ENCODE results near the gene C11orf24. TPM values are rescaled to one million over a fixed set of nuclear protein-coding genes. Genes with fewer than 3 reads are reported as not detected.
"Not testable (repeated sequence)": the region's sequence is repeated elsewhere in the genome, so short reads cannot be mapped to it uniquely, and the experiment has no call there.

The C11orf24 gene
- total RNA-seq, 2 experiments from 2014 or later, result 24.0 to 27.4 TPM

GRCh38 chr11:68296344-68297051 is 24.7 kb upstream of the C11orf24 start:
- CTCF ChIA-PET, result interaction anchor here (1.1 to 6.1 kb wide), 14 partner anchors 10 to 341 kb away, joined by 3 to 117 read pairs (median 4); partner anchors contain the start of gene C11orf24
- DNase-seq, result no peak
- POLR2A ChIA-PET, result interaction anchor here (1.7 to 4.4 kb wide), 2 partner anchors 25 to 37 kb away, joined by 5 to 42 read pairs; partner anchors contain the start of gene C11orf24
- H3K4me1 Mint-ChIP-seq, result peaks cover 3% of the 10 kb centered on the region
- no peak overlapping the region for H3K4me3 Mint-ChIP-seq
- peaks cover 6% of the 10 kb centered on the region for H3K27me3 Mint-ChIP-seq
- no peaks in the 10 kb centered on the region for H3K9me3 Mint-ChIP-seq
- H3K27ac Mint-ChIP-seq, result no peak overlapping the region
- no peaks in the 10 kb centered on the region for H3K36me3 Mint-ChIP-seq (ENCODE audit: low read depth)

- Mint-ChIP-seq H3K4me3 (no peak overlapping the region), H3K27me3 (peaks cover 6% of the 10 kb centered on the region), H3K9me3 (no peaks in the 10 kb centered on the region), H3K27ac (no peak overlapping the region), H3K36me3 (ENCODE audit: low read depth) (no peaks in the 10 kb centered on the region), H3K4me1 (peaks cover 3% of the 10 kb centered on the region)
- CTCF ChIA-PET, result interaction anchor here (0.7 to 6.1 kb wide), 8 partner anchors 15 to 111 kb away, joined by 3 to 117 read pairs (median 14); partner anchors contain the start of gene C11orf24
- no peak for DNase-seq
- POLR2A ChIA-PET, result interaction anchor here (1.7 to 4.4 kb wide), 2 partner anchors 24 to 37 kb away, joined by 5 to 42 read pairs; partner anchors contain the start of gene C11orf24
Observed at GRCh38 chr11:68295940-68296339, 24.2 kb upstream of the C11orf24 start.

GRCh38 chr11:68295271-68295670 is 23.5 kb upstream of the C11orf24 start:
- DNase-seq, result no peak
- CTCF ChIA-PET, result interaction anchor here (0.7 to 6.1 kb wide), 7 partner anchors 15 to 112 kb away, joined by 3 to 117 read pairs (median 16); partner anchors contain the start of gene C11orf24
- Mint-ChIP-seq H3K9me3 (no peaks in the 10 kb centered on the region), H3K4me3 (no peak overlapping the region), H3K27ac (no peak overlapping the region), H3K27me3 (peaks cover 6% of the 10 kb centered on the region), H3K4me1 (peaks cover 3% of the 10 kb centered on the region), H3K36me3 (ENCODE audit: low read depth) (no peaks in the 10 kb centered on the region)
- POLR2A ChIA-PET, result interaction anchor here (4.4 kb wide), 1 partner anchor 23 kb away, joined by 42 read pairs; the partner anchor contains the start of gene C11orf24

GRCh38 chr11:68293708-68294107 is 21.9 kb upstream of the C11orf24 start:
- no peak overlapping the region for H3K27ac Mint-ChIP-seq
- CTCF ChIA-PET, result no interaction called here
- peaks cover 10% of the 10 kb centered on the region for H3K27me3 Mint-ChIP-seq
- peaks cover 7% of the 10 kb centered on the region for H3K9me3 Mint-ChIP-seq
- H3K4me3 Mint-ChIP-seq, result no peak overlapping the region
- peaks cover 3% of the 10 kb centered on the region for H3K4me1 Mint-ChIP-seq
- POLR2A ChIA-PET, result no interaction called here
- DNase-seq, result no peak
- peaks cover 2% of the 10 kb centered on the region for H3K36me3 Mint-ChIP-seq (ENCODE audit: low read depth)

- peaks cover 22% of the 10 kb centered on the region for H3K27me3 Mint-ChIP-seq
- no peak overlapping the region for H3K4me3 Mint-ChIP-seq
- ChIA-PET POLR2A (interaction anchor here (1.0 to 1.2 kb wide), 2 partner anchors 18 to 32 kb away, joined by 3 to 7 read pairs; partner anchors contain the start of gene C11orf24), CTCF (no interaction called here)
- H3K4me1 Mint-ChIP-seq, result peaks cover under 1% of the 10 kb centered on the region
- H3K36me3 Mint-ChIP-seq (ENCODE audit: low read depth), result peaks cover 7% of the 10 kb centered on the region
- H3K9me3 Mint-ChIP-seq, result peaks cover 12% of the 10 kb centered on the region
- DNase-seq, result no peak
- H3K27ac Mint-ChIP-seq, result no peak overlapping the region
Observed at GRCh38 chr11:68289456-68289855, 17.7 kb upstream of the C11orf24 start.

GRCh38 chr11:68287419-68287818 is 15.6 kb upstream of the C11orf24 start:
- Mint-ChIP-seq H3K27ac (no peak overlapping the region), H3K4me3 (no peak overlapping the region), H3K9me3 (peaks cover 16% of the 10 kb centered on the region), H3K27me3 (peaks cover 22% of the 10 kb centered on the region), H3K36me3 (ENCODE audit: low read depth) (peaks cover 10% of the 10 kb centered on the region), H3K4me1 (peaks cover 13% of the 10 kb centered on the region)
- DNase-seq, result no peak
- ChIA-PET POLR2A (interaction anchor here (1.0 kb wide), 1 partner anchor 15 kb away, joined by 3 read pairs; no protein-coding TSS in a partner anchor), CTCF (interaction anchor here (0.7 to 0.9 kb wide), 2 partner anchors 9 to 14 kb away, joined by 3 to 4 read pairs; no protein-coding TSS in a partner anchor)

- not testable (repeated sequence) for H3K36me3 Mint-ChIP-seq (ENCODE audit: low read depth); H3K4me3 Mint-ChIP-seq; DNase-seq; H3K27ac Mint-ChIP-seq
- peaks cover 28% of the 10 kb centered on the region for H3K4me1 Mint-ChIP-seq
- CTCF ChIA-PET, result interaction anchor here (1.0 kb wide), 2 partner anchors 12 to 13 kb away, joined by 3 to 6 read pairs; partner anchors contain the start of gene C11orf24
- H3K27me3 Mint-ChIP-seq, result peaks cover 24% of the 10 kb centered on the region
- POLR2A ChIA-PET, result interaction anchor here (5.3 kb wide), 1 partner anchor 13 kb away, joined by 30 read pairs; the partner anchor contains the start of gene C11orf24
- peaks cover 14% of the 10 kb centered on the region for H3K9me3 Mint-ChIP-seq
Observed at GRCh38 chr11:68284588-68284987, 12.8 kb upstream of the C11orf24 start.

GRCh38 chr11:68282861-68283230 is 11.1 kb upstream of the C11orf24 start:
- CTCF ChIA-PET, result interaction anchor here (0.9 to 2.3 kb wide), 3 partner anchors 11 to 16 kb away, joined by 3 to 15 read pairs (median 4); partner anchors contain the start of gene C11orf24
- Mint-ChIP-seq H3K4me1 (peaks cover 28% of the 10 kb centered on the region), H3K27ac (peak overlapping the region; percentile 74)

GRCh38 chr11:68282141-68282860 is 10.5 kb upstream of the C11orf24 start:
- Mint-ChIP-seq H3K27me3 (peaks cover 17% of the 10 kb centered on the region), H3K27ac (peak overlapping the region; percentile 74), H3K4me1 (peaks cover 28% of the 10 kb centered on the region), H3K9me3 (peaks cover 9% of the 10 kb centered on the region), H3K36me3 (ENCODE audit: low read depth) (peaks cover 8% of the 10 kb centered on the region), H3K4me3 (peak overlapping the region; percentile 45)
- ChIA-PET CTCF (interaction anchor here (0.9 to 2.3 kb wide), 3 partner anchors 11 to 17 kb away, joined by 3 to 15 read pairs (median 4); partner anchors contain the start of gene C11orf24), POLR2A (interaction anchor here (5.3 kb wide), 1 partner anchor 10 kb away, joined by 30 read pairs; the partner anchor contains the start of gene C11orf24)
- DNase-seq, result peak; percentile 64

More at GRCh38 chr11:68282861-68283230, 11.1 kb upstream of the C11orf24 start:
- H3K9me3 Mint-ChIP-seq, result peaks cover 9% of the 10 kb centered on the region
- peaks cover 20% of the 10 kb centered on the region for H3K27me3 Mint-ChIP-seq
- POLR2A ChIA-PET, result interaction anchor here (5.3 kb wide), 1 partner anchor 11 kb away, joined by 30 read pairs; the partner anchor contains the start of gene C11orf24
- DNase-seq, result no peak
- peaks cover 8% of the 10 kb centered on the region for H3K36me3 Mint-ChIP-seq (ENCODE audit: low read depth)
- H3K4me3 Mint-ChIP-seq, result no peak overlapping the region

GRCh38 chr11:68279676-68280075 is 7.9 kb upstream of the C11orf24 start:
- peaks cover 9% of the 10 kb centered on the region for H3K27me3 Mint-ChIP-seq
- ChIA-PET POLR2A (interaction anchor here (5.3 kb wide), 1 partner anchor 8 kb away, joined by 30 read pairs; the partner anchor contains the start of gene C11orf24), CTCF (interaction anchor here (1.3 to 4.0 kb wide), 3 partner anchors 9 to 18 kb away, joined by 3 to 13 read pairs (median 6); partner anchors contain the start of gene C11orf24)
- peaks cover 8% of the 10 kb centered on the region for H3K36me3 Mint-ChIP-seq (ENCODE audit: low read depth)
- no peak for DNase-seq
- no peak overlapping the region for H3K27ac Mint-ChIP-seq
- H3K4me1 Mint-ChIP-seq, result peaks cover 29% of the 10 kb centered on the region
- no peak overlapping the region for H3K4me3 Mint-ChIP-seq
- peaks cover 5% of the 10 kb centered on the region for H3K9me3 Mint-ChIP-seq

GRCh38 chr11:68276861-68277260 is 5.1 kb upstream of the C11orf24 start:
- ChIA-PET POLR2A (no interaction called here), CTCF (interaction anchor here (4.0 kb wide), 1 partner anchor 21 kb away, joined by 13 read pairs; no protein-coding TSS in a partner anchor)
- Mint-ChIP-seq H3K9me3 (no peaks in the 10 kb centered on the region), H3K4me1 (peaks cover 31% of the 10 kb centered on the region), H3K36me3 (ENCODE audit: low read depth) (peaks cover 8% of the 10 kb centered on the region), H3K27me3 (peaks cover 4% of the 10 kb centered on the region), H3K27ac (no peak overlapping the region), H3K4me3 (no peak overlapping the region)
- no peak for DNase-seq

- Mint-ChIP-seq H3K27me3 (peaks cover 4% of the 10 kb centered on the region), H3K4me1 (peaks cover 28% of the 10 kb centered on the region), H3K9me3 (no peaks in the 10 kb centered on the region), H3K36me3 (ENCODE audit: low read depth) (peaks cover 8% of the 10 kb centered on the region), H3K27ac (no peak overlapping the region), H3K4me3 (no peak overlapping the region)
- CTCF ChIA-PET, result no interaction called here
- DNase-seq, result no peak
- POLR2A ChIA-PET, result no interaction called here
Observed at GRCh38 chr11:68275721-68276507, 4.1 kb upstream of the C11orf24 start.
